ENCODE measurements around the gene ADGRG3.

DNA sequence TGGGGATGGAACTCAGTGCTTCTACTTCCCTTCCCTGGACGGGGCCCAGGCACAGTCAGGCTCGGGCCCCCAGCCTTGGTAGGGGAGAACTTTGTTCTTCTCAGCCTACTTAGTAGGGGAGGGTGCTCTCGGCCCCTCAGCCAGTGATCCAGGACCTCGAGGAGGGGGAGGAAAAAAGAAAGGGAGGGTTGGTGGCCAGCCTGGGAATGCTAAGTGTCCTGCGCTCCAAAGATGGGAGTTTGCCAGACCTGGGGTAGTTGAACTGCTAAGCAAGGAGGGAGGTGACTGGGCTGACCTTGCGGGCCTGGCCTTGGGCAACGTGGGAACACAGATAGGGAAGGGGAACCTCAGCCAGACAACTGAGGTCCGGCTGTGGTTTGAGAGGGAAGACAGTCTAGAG is 27.5 kb upstream of the ADGRG3 start:
- TF ChIP-seq CTCF (IDR thresholded peaks at IDR 0.05) (no peak), POLR2A (IDR thresholded peaks at IDR 0.05) (no peak)
